Measurements from ENCODE around the gene NIPA2. TPM values are rescaled to one million over a fixed set of nuclear protein-coding genes. Genes with fewer than 3 reads are reported as not detected.

The NIPA2 gene
- total RNA-seq, 1 experiment from 2014 or later, result 77.9 TPM

DNA sequence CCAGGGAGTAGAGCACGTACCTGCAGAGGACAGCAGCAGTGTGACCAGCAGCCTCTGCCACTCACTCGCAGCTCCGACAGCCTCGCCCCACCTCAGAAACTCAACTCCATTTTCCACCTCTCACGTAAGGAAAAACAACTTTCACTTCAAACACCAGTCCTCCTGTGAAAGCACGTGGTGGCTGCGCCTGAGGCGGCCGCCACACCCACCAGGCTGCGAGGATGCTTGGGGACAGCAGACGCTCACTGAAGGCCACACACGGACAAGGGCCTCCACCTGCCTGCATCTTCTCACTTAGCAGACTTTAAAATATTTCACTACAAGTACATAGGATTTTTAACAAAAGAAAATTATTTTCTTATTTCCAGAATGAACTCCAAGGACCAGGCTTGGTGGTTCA, 73.8 kb downstream of the NIPA2 start:
- H2BK120ac ChIP-seq (ENCODE audit: low read depth, low read length, poor library complexity, severe bottlenecking), result no peak overlapping the region
- H3K9me3 Mint-ChIP-seq, result no peaks in the 10 kb centered on the region
- no peak overlapping the region for H2AFZ ChIP-seq (ENCODE audit: low read length)
- H4K91ac ChIP-seq (ENCODE audit: insufficient read length, low read depth, low read length), result no peak overlapping the region
- no peak overlapping the region for H2AK5ac ChIP-seq (ENCODE audit: insufficient read length, low read length)
- no peak overlapping the region for H3K56ac ChIP-seq (ENCODE audit: insufficient read length, low read depth, low read length)
- H3K36me3 Mint-ChIP-seq (ENCODE audit: insufficient read depth in 1 of 3, low read depth in 3 of 3), result peaks cover 27 to 67% (median 52%) of the 10 kb centered on the region in 3 experiments
- H3K27ac ChIP-seq (ENCODE audit: insufficient read length, low read depth, low read length), result no peak overlapping the region
- H4K5ac ChIP-seq (ENCODE audit: insufficient read length, low read depth, low read length), result no peak overlapping the region
- H3K9me3 ChIP-seq (ENCODE audit: control insufficient read depth, low read depth, low read length), result no peaks in the 10 kb centered on the region
- no peak overlapping the region for H3T11ph ChIP-seq (ENCODE audit: low read length)
- TF ChIP-seq CTCF (conservative IDR thresholded peaks at IDR 0.05), result no peak
- H3K23me2 ChIP-seq (ENCODE audit: insufficient read length, low read depth, low read length, poor library complexity, severe bottlenecking), result no peaks in the 10 kb centered on the region
- WGBS (ENCODE audit: extremely low coverage, insufficient read length, low lambda C conversion rate), result no CpG with 5 or more reads among the region's 12 CpGs
- H2BK15ac ChIP-seq (ENCODE audit: low read depth, low read length), result no peak overlapping the region
- H3K4me3 Mint-ChIP-seq, result no peak overlapping the region
- no peak overlapping the region; a peak in 1 of 7 replicates for H3K27ac Mint-ChIP-seq
- H4K8ac ChIP-seq (replicated peaks; ENCODE audit: insufficient read length, low read depth, low read length), result no peak overlapping the region
- H3K9ac ChIP-seq (ENCODE audit: extremely low read depth, insufficient read length, low read length), result no peak overlapping the region
- no peaks in the 10 kb centered on the region for H3K79me1 ChIP-seq (ENCODE audit: insufficient read depth, low read depth, low read length, poor library complexity, severe bottlenecking)
- DNase-seq, result no peak
- no peak overlapping the region for H2BK5ac ChIP-seq (ENCODE audit: insufficient read length, low read length)
- no peaks in the 10 kb centered on the region for H3K27me3 ChIP-seq (ENCODE audit: insufficient read depth, low read length)
- H4K20me1 ChIP-seq (ENCODE audit: control insufficient read depth, insufficient read depth, insufficient read length), result no peaks in the 10 kb centered on the region
- H3K18ac ChIP-seq (ENCODE audit: insufficient read length, low read depth, low read length), result no peak overlapping the region
- H3K4ac ChIP-seq (ENCODE audit: low read depth, low read length), result no peak overlapping the region
- H3K14ac ChIP-seq (ENCODE audit: insufficient read depth, low read length), result no peak overlapping the region
- no peaks in the 10 kb centered on the region for H3K4me1 ChIP-seq (ENCODE audit: insufficient read depth, low read length)
- H3K79me2 ChIP-seq (ENCODE audit: insufficient read depth, low read length), result no peaks in the 10 kb centered on the region
- H3K27me3 Mint-ChIP-seq (ENCODE audit: low read depth), result no peaks in the 10 kb centered on the region
- H3K23ac ChIP-seq (ENCODE audit: insufficient read length, low read depth, low read length), result no peak overlapping the region
- H3K4me1 Mint-ChIP-seq, result no peaks in the 10 kb centered on the region
- H2BK20ac ChIP-seq (ENCODE audit: low read depth, low read length, poor library complexity, severe bottlenecking), result no peak overlapping the region
- H3K4me2 ChIP-seq (ENCODE audit: insufficient read depth, insufficient read length, low read length), result no peak overlapping the region
- H2BK12ac ChIP-seq (ENCODE audit: insufficient read length, low read depth, low read length), result no peak overlapping the region

All from H9 (cell line).